Body of pancreas (tissue), 4 donors: ENCODE measurements around the gene HELB. TPM values are rescaled to one million over a fixed set of nuclear protein-coding genes. Genes with fewer than 3 reads are reported as not detected.

Experiments
- ATAC-seq: fragments of 150-250 bp; one replicate; pipeline ENCODE4 v1.9.1; 2016
- DNase-seq, 4 donors: peaks; one replicate each; pipeline ENCODE4 v3.0.0-alpha.2; 2019
- H3K27ac ChIP-seq, 4 donors: fragments of 200-600 bp; sonication (generic); 1 replicate in 3 of 4; 2 replicates in 1 of 4; pipeline versions ENCODE4 v1.5.1 to v1.6.1; 2016 to 2019; ENCODE audit warnings: mild to moderate bottlenecking in 1 of 4, mixed read lengths in 1 of 4, moderate library complexity in 1 of 4
- H3K27me3 ChIP-seq, 2 donors: fragments of 200-600 bp; sonication (generic); one replicate each; pipeline ENCODE4 v1.6.0; 2016; ENCODE audit warnings: mild to moderate bottlenecking in 1 of 2
- H3K36me3 ChIP-seq, 2 donors: fragments of 200-600 bp; sonication (generic); replicated peaks in 1 of 2; 2 replicates each; pipeline ENCODE4 v1.5.1; 2016; ENCODE audit warnings: low read depth in 2 of 2; ENCODE audit not compliant: insufficient read depth in 1 of 2
- H3K4me1 ChIP-seq: fragments of 200-600 bp; sonication (generic); one replicate; pipeline ENCODE4 v1.6.0; 2016
- H3K4me3 ChIP-seq, 2 donors: fragments of 200-600 bp; sonication (generic); 1 replicate in 1 of 2; 2 replicates in 1 of 2; pipeline ENCODE4 v1.5.1; 2016 to 2019
- H3K9me3 ChIP-seq, 3 donors: fragments of 200-600 bp; sonication (generic); 1 replicate in 2 of 3; 2 replicates in 1 of 3; pipeline ENCODE4 v1.5.1; 2016
- POLR2A ChIP-seq, 3 donors: fragments of 450-650 bp; IDR thresholded peaks; one replicate each; pipeline ENCODE4 v1.6.1; 2016; ENCODE audit warnings: antibody characterized with exemption in 3 of 3, mild to moderate bottlenecking in 2 of 3
- WGBS, 2 donors: methylation state at CpG; one replicate each; pipeline ENCODE4 v1.1.5; 2017; 5-methylcytosine and 5-hydroxymethylcytosine counted together
- intact Hi-C: fragments of 100-400 bp; cut with DNase I; formaldehyde crosslinking; loops from one replicate; pipeline ENCODE4 v1.15.1; 2023
- total RNA-seq, 2 donors: library from RNA; depleted of rRNA; stranded (reverse); fragments of >200 nt; gene quantifications; one replicate each; pipeline ENCODE4 v1.1.0, GENCODE V29; 2016
- TF ChIP-seq, protein P1 (sequence below), 7 experiments: fragments of 450-650 bp in 4 of 7; fragments of 200-600 bp in 3 of 7; sonication (generic) in 3 of 7; IDR thresholded peaks; one replicate each; pipeline ENCODE4 v1.5.1; 2016 to 2019; ENCODE audit warnings: antibody characterized with exemption in 7 of 7

The HELB gene
- total RNA-seq: 1 to 10 TPM; 2.9 to 3.6 TPM

DNA sequence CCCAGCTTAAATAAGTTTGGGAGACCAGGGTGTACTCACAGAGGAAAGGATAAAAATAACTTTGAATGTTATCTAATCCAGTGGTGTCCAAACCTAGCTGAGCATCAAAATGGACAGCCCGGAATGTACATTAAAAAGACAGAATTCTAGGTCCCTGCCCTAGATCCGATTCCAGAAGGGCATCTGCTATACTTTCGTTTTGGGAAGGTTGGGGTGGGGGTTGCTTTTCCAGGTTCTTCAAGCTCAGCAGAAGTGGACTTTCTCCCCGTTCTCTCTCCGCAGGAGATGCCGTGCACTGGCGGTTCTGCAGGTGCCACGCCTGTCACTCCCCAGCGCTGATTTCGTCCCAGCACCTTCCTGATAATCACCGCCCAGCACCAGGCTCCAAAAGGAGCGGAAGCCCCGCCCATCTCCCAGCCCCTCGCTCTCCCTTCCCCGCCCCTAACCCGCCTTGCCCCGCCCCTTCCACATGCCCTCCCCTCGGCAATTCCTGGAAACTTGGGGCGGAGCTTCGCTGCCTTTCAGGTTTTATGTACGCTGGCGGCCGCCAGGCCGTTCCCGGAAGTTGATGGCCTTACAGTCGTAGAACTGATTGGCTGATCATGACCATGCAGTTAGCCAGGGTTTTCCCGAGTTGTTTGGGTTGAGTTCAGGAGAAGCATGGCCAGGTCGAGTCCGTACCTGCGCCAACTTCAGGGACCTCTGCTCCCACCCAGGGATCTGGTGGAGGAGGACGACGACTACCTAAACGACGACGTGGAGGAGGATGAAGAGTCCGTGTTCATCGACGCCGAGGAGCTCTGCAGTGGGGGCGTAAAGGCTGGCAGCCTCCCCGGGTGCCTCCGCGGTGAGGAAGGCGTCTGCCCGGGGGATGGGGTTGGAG is at the start of gene HELB:
Gene HELB, plus strand, starts transcription at position 550 of the 883 bp plus-strand sequence. Its CDS starts 111 bp downstream, at position 661.
- Histone ChIP-seq H3K4me3 (peak within 1 kb of the TSS; percentile 17 to 78), H3K27me3 (no peaks in the 10 kb centered on the region), H3K9me3 (no peaks in the 10 kb centered on the region), H3K27ac (peak within 1 kb of the TSS; percentile 28 to 92 (median 72)), H3K36me3 (no peaks in the 10 kb centered on the region), H3K4me1 (peaks cover 16% of the 10 kb centered on the region)
- DNase-seq: peak; percentile 99 to 100 (median 99)
- TF ChIP-seq, protein P1, sequence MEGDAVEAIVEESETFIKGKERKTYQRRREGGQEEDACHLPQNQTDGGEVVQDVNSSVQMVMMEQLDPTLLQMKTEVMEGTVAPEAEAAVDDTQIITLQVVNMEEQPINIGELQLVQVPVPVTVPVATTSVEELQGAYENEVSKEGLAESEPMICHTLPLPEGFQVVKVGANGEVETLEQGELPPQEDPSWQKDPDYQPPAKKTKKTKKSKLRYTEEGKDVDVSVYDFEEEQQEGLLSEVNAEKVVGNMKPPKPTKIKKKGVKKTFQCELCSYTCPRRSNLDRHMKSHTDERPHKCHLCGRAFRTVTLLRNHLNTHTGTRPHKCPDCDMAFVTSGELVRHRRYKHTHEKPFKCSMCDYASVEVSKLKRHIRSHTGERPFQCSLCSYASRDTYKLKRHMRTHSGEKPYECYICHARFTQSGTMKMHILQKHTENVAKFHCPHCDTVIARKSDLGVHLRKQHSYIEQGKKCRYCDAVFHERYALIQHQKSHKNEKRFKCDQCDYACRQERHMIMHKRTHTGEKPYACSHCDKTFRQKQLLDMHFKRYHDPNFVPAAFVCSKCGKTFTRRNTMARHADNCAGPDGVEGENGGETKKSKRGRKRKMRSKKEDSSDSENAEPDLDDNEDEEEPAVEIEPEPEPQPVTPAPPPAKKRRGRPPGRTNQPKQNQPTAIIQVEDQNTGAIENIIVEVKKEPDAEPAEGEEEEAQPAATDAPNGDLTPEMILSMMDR (IDR thresholded peaks at IDR 0.05): peak in 2 of 7 experiments; percentile 14 to 17
- peak; percentile 25 to 84 (median 77) for TF ChIP-seq POLR2A (IDR thresholded peaks at IDR 0.05)
- WGBS, 2 donors: 0 to 1% methylated on average over 36 to 45 of the region's 45 CpGs
- intact Hi-C loops: no loop called here
- ATAC-seq: peak; percentile 99

DNA sequence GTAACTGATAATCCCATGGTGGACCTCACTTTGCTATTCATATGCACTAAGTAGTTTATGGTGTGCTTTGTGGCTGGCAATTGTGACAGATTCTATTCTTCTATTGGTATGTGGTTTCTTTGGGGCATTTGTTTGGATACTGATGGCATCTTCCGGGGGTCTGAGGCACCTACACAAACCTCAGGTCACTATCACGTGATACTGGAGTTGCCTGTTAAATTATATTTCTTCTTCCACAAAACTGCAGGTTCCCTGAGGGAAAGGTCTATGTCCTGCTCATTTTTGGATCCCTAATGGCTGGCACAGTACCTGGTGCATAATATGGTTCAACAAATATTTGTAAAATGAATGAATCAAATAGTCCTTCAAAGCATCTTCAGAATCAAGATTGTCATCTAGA is 49.5 kb upstream of the HELB start:
- ATAC-seq (no peak), DNase-seq (no peak)
- intact Hi-C loops: no loop called here
- Histone ChIP-seq H3K27me3 (no peaks in the 10 kb centered on the region), H3K9me3 (no peaks in the 10 kb centered on the region), H3K4me1 (no peaks in the 10 kb centered on the region), H3K4me3 (no peak overlapping the region), H3K36me3 (no peaks in the 10 kb centered on the region), H3K27ac (no peak overlapping the region)
- 56 to 61% methylated on average over 2 of the region's 2 CpGs for WGBS, 2 donors
- TF ChIP-seq, protein P1 (IDR thresholded peaks at IDR 0.05): no peak
- TF ChIP-seq POLR2A (IDR thresholded peaks at IDR 0.05): no peak

DNA sequence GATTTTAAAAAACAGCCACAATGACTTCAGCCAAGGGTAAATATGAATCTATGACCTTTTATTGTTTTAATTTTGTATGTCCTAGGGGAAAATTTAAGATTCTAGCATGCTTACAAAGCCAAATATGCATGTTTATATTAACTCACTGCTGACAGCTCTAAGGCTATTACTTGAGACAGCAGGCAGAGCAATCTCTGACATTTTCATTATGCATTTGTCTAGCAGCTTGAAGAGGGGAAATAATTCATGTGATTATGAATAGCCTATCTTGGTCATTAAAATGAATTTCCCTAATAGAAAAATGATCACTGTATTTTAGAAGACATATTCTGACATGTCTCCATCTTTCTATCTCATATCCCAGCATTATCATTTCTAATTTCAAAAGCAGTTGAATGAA is 46.6 kb upstream of the HELB start:
- no peaks in the 10 kb centered on the region for H3K36me3 ChIP-seq
- DNase-seq (no peak), ATAC-seq (no peak)
- TF ChIP-seq, protein P1 (IDR thresholded peaks at IDR 0.05): no peak
- no peak for TF ChIP-seq POLR2A (IDR thresholded peaks at IDR 0.05)
- intact Hi-C loops: no loop called here
- no peak overlapping the region for H3K4me3 ChIP-seq
- H3K27ac ChIP-seq: no peak overlapping the region
- no peaks in the 10 kb centered on the region for H3K27me3 ChIP-seq
- no peaks in the 10 kb centered on the region for H3K4me1 ChIP-seq
- H3K9me3 ChIP-seq: no peaks in the 10 kb centered on the region

GRCh38 chr12:66258011-66258410 is 44.3 kb upstream of the HELB start:
- DNase-seq: no peak
- H3K36me3 ChIP-seq: no peaks in the 10 kb centered on the region
- H3K9me3 ChIP-seq: no peaks in the 10 kb centered on the region
- no peak for TF ChIP-seq POLR2A (IDR thresholded peaks at IDR 0.05)
- TF ChIP-seq, protein P1 (IDR thresholded peaks at IDR 0.05): no peak
- intact Hi-C loops: no loop called here
- WGBS, 2 donors: 67 to 71% methylated on average over 3 of the region's 3 CpGs
- H3K27me3 ChIP-seq: no peaks in the 10 kb centered on the region
- no peaks in the 10 kb centered on the region for H3K4me1 ChIP-seq
- H3K27ac ChIP-seq: no peak overlapping the region
- H3K4me3 ChIP-seq: no peak overlapping the region
- ATAC-seq: no peak

GRCh38 chr12:66262737-66263136 is 39.6 kb upstream of the HELB start:
- no peaks in the 10 kb centered on the region for H3K4me1 ChIP-seq
- no peaks in the 10 kb centered on the region for H3K36me3 ChIP-seq
- H3K27me3 ChIP-seq: no peaks in the 10 kb centered on the region
- H3K27ac ChIP-seq: no peak overlapping the region
- H3K4me3 ChIP-seq: no peak overlapping the region
- intact Hi-C loops: no loop called here
- H3K9me3 ChIP-seq: no peaks in the 10 kb centered on the region
- no peak for ATAC-seq
- no peak for DNase-seq
- TF ChIP-seq POLR2A (IDR thresholded peaks at IDR 0.05): no peak
- TF ChIP-seq, protein P1 (IDR thresholded peaks at IDR 0.05): no peak
